Measurements from ENCODE around the gene C3orf18. TPM values are rescaled to one million over a fixed set of nuclear protein-coding genes. Genes with fewer than 3 reads are reported as not detected.

C3orf18 gene
- total RNA-seq, 1 experiment from 2014 or later: 5.0 TPM

GRCh38 chr3:50549226-50549625 lies 18.3 kb downstream of the C3orf18 start:
- CTCF ChIA-PET: interaction anchor here (0.5 kb wide), 1 partner anchor 20 kb away, joined by 3 read pairs; the partner anchor contains the start of gene HEMK1
- intact Hi-C loops (cut with micrococcal nuclease; ENCODE audit: unreplicated experiment) (loop anchor here (10.0 kb wide), 1 partner anchor 174 kb away; no protein-coding TSS in a partner anchor), in situ Hi-C loops (cut with HindIII; ENCODE audit: low pct_unique_long_range_greater_than_20kb, low sequenced_read_pairs) (no loop called here)
- no peaks in the 10 kb centered on the region for H3K27me3 ChIP-seq (ENCODE audit: control insufficient read depth, insufficient read depth, low read length)
- DNase-seq (ENCODE audit: low read depth, low spot score) (no peak), ATAC-seq (no peak)
- no peak overlapping the region for H3K27ac ChIP-seq (ENCODE audit: low read length)
- BruUV-seq (replicated peaks): no TSS peak
- H3K36me3 ChIP-seq (ENCODE audit: control insufficient read depth, insufficient read depth, low read length): no peaks in the 10 kb centered on the region
- POLR2A ChIA-PET: no interaction called here
- no peak overlapping the region for H3K4me3 ChIP-seq (ENCODE audit: low read depth in 2 of 2, low read length in 2 of 2)
- no peaks in the 10 kb centered on the region for H3K4me1 ChIP-seq (ENCODE audit: control insufficient read depth, insufficient read depth, low read length)
- TF ChIP-seq SIN3A (IDR thresholded peaks at IDR 0.05; ENCODE audit: borderline replicate concordance, insufficient read depth, low read depth, low read length) (no peak), CTCF (IDR thresholded peaks at IDR 0.05) (no peak), TCF7L2 (IDR thresholded peaks at IDR 0.05; ENCODE audit: low read depth, low read length) (no peak), POLR2AphosphoS5 (IDR thresholded peaks at IDR 0.05; ENCODE audit: low read depth, low read length) (no peak)
- TF ChIP-seq, protein P1, sequence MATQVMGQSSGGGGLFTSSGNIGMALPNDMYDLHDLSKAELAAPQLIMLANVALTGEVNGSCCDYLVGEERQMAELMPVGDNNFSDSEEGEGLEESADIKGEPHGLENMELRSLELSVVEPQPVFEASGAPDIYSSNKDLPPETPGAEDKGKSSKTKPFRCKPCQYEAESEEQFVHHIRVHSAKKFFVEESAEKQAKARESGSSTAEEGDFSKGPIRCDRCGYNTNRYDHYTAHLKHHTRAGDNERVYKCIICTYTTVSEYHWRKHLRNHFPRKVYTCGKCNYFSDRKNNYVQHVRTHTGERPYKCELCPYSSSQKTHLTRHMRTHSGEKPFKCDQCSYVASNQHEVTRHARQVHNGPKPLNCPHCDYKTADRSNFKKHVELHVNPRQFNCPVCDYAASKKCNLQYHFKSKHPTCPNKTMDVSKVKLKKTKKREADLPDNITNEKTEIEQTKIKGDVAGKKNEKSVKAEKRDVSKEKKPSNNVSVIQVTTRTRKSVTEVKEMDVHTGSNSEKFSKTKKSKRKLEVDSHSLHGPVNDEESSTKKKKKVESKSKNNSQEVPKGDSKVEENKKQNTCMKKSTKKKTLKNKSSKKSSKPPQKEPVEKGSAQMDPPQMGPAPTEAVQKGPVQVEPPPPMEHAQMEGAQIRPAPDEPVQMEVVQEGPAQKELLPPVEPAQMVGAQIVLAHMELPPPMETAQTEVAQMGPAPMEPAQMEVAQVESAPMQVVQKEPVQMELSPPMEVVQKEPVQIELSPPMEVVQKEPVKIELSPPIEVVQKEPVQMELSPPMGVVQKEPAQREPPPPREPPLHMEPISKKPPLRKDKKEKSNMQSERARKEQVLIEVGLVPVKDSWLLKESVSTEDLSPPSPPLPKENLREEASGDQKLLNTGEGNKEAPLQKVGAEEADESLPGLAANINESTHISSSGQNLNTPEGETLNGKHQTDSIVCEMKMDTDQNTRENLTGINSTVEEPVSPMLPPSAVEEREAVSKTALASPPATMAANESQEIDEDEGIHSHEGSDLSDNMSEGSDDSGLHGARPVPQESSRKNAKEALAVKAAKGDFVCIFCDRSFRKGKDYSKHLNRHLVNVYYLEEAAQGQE (IDR thresholded peaks at IDR 0.05; ENCODE audit: insufficient read depth in 1 of 2, low read depth in 2 of 2, low read length in 1 of 2): no peak
- H3K9me3 ChIP-seq (ENCODE audit: control insufficient read depth, insufficient read depth, low read depth, low read length): no peaks in the 10 kb centered on the region

DNA sequence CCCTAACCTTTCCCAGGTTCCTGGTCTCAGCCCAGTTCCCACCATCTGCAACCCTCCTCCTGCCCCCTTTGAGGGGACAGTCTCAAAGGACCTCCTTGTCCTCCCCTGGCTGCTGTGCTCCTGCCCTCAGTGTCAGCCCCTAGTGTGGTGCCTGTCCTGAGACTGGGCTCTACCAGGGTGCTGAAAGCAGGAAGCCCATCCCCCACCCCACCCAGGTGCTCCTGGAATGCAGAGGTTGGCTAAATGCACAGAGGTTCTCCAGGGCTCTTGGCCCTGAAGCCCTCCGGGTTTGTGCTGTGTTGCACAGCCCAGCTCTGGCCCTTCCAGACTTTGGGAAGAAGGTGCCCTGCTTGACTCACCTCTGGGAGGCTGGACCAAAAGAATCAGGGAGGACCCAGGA lies 21.8 kb downstream of the C3orf18 start:
- Histone ChIP-seq H3K36me3 (ENCODE audit: control insufficient read depth, insufficient read depth, low read length) (no peaks in the 10 kb centered on the region), H3K9me3 (ENCODE audit: control insufficient read depth, insufficient read depth, low read depth, low read length) (no peaks in the 10 kb centered on the region), H3K4me1 (ENCODE audit: control insufficient read depth, insufficient read depth, low read length) (no peaks in the 10 kb centered on the region), H3K4me3 (ENCODE audit: low read depth in 2 of 2, low read length in 2 of 2) (no peak overlapping the region), H3K27ac (ENCODE audit: low read length) (no peak overlapping the region), H3K27me3 (ENCODE audit: control insufficient read depth, insufficient read depth, low read length) (no peaks in the 10 kb centered on the region)
- in situ Hi-C loops (cut with HindIII; ENCODE audit: low pct_unique_long_range_greater_than_20kb, low sequenced_read_pairs): no loop called here
- no TSS peak for BruUV-seq (replicated peaks)
- ATAC-seq (no peak), DNase-seq (ENCODE audit: low read depth, low spot score) (no peak)
- ChIA-PET POLR2A (no interaction called here), CTCF (no interaction called here)
- TF ChIP-seq SIN3A (IDR thresholded peaks at IDR 0.05; ENCODE audit: borderline replicate concordance, insufficient read depth, low read depth, low read length): no peak
- no peak for TF ChIP-seq TCF7L2 (IDR thresholded peaks at IDR 0.05; ENCODE audit: low read depth, low read length)
- TF ChIP-seq POLR2AphosphoS5 (IDR thresholded peaks at IDR 0.05; ENCODE audit: low read depth, low read length): no peak
- TF ChIP-seq, protein P1 (IDR thresholded peaks at IDR 0.05; ENCODE audit: insufficient read depth in 1 of 2, low read depth in 2 of 2, low read length in 1 of 2): no peak
- TF ChIP-seq CTCF (IDR thresholded peaks at IDR 0.05): no peak
- intact Hi-C loops (cut with micrococcal nuclease; ENCODE audit: unreplicated experiment): loop anchor here (10.0 kb wide), 1 partner anchor 171 kb away; no protein-coding TSS in a partner anchor

Data from Panc1 (cell line).